ENCODE measurements around the gene CTNNB1.

DNA sequence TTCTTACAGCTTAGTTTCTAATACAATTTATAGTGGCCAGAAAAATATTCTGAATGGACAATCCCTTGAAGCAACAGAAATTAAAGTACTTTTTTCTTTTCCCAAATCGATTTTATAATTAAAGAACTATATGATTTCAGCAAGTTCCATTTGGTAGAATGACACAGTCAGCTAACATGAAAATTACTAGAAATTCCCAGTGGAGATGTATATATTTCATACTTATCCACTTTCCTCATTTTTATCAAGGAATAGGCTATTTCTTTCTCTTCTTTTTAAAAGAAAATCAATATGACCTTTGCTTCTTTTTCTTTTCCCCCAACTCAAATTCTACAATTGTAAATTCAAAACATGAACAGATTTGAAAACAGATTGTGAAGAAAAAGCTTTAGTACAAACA is 6.4 kb upstream of the CTNNB1 start:
- TF ChIP-seq, protein P1, sequence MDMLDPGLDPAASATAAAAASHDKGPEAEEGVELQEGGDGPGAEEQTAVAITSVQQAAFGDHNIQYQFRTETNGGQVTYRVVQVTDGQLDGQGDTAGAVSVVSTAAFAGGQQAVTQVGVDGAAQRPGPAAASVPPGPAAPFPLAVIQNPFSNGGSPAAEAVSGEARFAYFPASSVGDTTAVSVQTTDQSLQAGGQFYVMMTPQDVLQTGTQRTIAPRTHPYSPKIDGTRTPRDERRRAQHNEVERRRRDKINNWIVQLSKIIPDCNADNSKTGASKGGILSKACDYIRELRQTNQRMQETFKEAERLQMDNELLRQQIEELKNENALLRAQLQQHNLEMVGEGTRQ (IDR thresholded peaks at IDR 0.05; ENCODE audit: low read depth, low read length): no peak
- no peak for TF ChIP-seq CTCF (conservative IDR thresholded peaks at IDR 0.05; ENCODE audit: low read depth, low read length)
- TF ChIP-seq POLR2A (IDR thresholded peaks at IDR 0.05; ENCODE audit: low read depth, low read length): no peak
- TF ChIP-seq BHLHE40 (IDR thresholded peaks at IDR 0.05; ENCODE audit: low read depth, low read length): no peak
- TF ChIP-seq FOS (IDR thresholded peaks at IDR 0.05; ENCODE audit: low read depth, low read length): no peak
- no peak for TF ChIP-seq MXI1 (IDR thresholded peaks at IDR 0.05; ENCODE audit: borderline replicate concordance, low read depth, low read length)
- TF ChIP-seq RFX5 (IDR thresholded peaks at IDR 0.05; ENCODE audit: low read depth, low read length): no peak
- TF ChIP-seq, protein P2, sequence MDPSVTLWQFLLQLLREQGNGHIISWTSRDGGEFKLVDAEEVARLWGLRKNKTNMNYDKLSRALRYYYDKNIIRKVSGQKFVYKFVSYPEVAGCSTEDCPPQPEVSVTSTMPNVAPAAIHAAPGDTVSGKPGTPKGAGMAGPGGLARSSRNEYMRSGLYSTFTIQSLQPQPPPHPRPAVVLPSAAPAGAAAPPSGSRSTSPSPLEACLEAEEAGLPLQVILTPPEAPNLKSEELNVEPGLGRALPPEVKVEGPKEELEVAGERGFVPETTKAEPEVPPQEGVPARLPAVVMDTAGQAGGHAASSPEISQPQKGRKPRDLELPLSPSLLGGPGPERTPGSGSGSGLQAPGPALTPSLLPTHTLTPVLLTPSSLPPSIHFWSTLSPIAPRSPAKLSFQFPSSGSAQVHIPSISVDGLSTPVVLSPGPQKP (IDR thresholded peaks at IDR 0.05; ENCODE audit: borderline replicate concordance, low read depth, low read length): no peak
